Prostate gland (tissue), 2 donors: Measurements from ENCODE around the gene FAM8A1.

Experiments used
- CTCF ChIP-seq, 4 experiments: fragments of 200-600 bp in 2 of 4; fragments of 450-650 bp in 2 of 4; sonication (generic) in 2 of 4; IDR thresholded peaks; 1 replicate in 3 of 4; 2 replicates in 1 of 4; pipeline ENCODE4 v1.5.1; 2016 to 2019; ENCODE audit warnings: antibody characterized with exemption in 4 of 4, mild to moderate bottlenecking in 2 of 4, moderate library complexity in 2 of 4
- POLR2A ChIP-seq: fragments of 450-650 bp; IDR thresholded peaks from one replicate; pipeline ENCODE4 v1.6.1; 2016; ENCODE audit warnings: antibody characterized with exemption, mild to moderate bottlenecking
- POLR2AphosphoS5 ChIP-seq: sonication (generic); formaldehyde crosslinking; IDR thresholded peaks from one replicate; pipeline ENCODE4 v1.6.1; 2017; ENCODE audit warnings: antibody characterized with exemption

DNA sequence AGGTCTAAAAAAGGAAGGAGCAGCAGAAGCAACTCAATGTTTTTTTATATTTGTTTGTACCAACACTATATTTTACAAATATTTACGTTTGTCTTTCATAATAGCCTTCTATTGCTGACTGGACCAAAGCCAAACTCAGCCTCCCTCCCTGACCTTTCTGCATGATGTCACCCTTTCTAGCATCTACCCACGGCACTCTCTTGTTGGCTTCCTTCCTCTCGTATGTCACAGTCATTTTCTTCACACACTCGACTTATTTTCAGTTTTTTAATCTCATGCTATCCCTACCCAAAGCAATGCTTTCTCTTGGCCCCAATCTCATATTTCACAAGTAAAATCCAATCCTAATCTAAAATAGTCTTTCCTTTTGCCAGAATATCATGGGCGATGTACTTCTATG, 16.3 kb upstream of the FAM8A1 start:
- no peak for TF ChIP-seq POLR2AphosphoS5
- TF ChIP-seq CTCF (IDR thresholded peaks at IDR 0.05): no peak
- no peak for TF ChIP-seq POLR2A
